Vagina (tissue), 2 donors: ENCODE measurements around the gene SLC22A23. TPM values are rescaled to one million over a fixed set of nuclear protein-coding genes. Genes with fewer than 3 reads are reported as not detected.

Source experiments
- DNase-seq, 2 donors: peaks; one replicate each; pipeline ENCODE4 v3.0.0-alpha.2; 2017; ENCODE audit errors: extremely low spot score in 2 of 2
- H3K27ac ChIP-seq: fragments of 200-600 bp; sonication (generic); one replicate; pipeline ENCODE4 v1.5.1; 2019
- H3K27me3 ChIP-seq: fragments of 200-600 bp; sonication (generic); one replicate; pipeline ENCODE4 v1.5.1; 2019
- H3K36me3 ChIP-seq, 2 donors: fragments of 200-600 bp; sonication (generic); one replicate each; pipeline ENCODE4 v1.5.1; 2017 to 2019
- H3K4me1 ChIP-seq: fragments of 200-600 bp; sonication (generic); one replicate; pipeline ENCODE4 v1.5.1; 2019
- H3K4me3 ChIP-seq, 2 donors: fragments of 200-600 bp; sonication (generic); 1 replicate in 1 of 2; 2 replicates in 1 of 2; pipeline ENCODE4 v1.5.1; 2016 to 2019
- H3K9me3 ChIP-seq: fragments of 200-600 bp; sonication (generic); one replicate; pipeline ENCODE4 v1.5.1; 2019
- CTCF ChIP-seq, 3 experiments: fragments of 450-650 bp in 2 of 3; fragments of 200-600 bp in 1 of 3; sonication (generic) in 1 of 3; IDR thresholded peaks; one replicate each; pipeline ENCODE4 v1.5.1; 2017 to 2019; ENCODE audit warnings: antibody characterized with exemption in 3 of 3, mild to moderate bottlenecking in 2 of 3, moderate library complexity in 2 of 3
- POLR2A ChIP-seq, 2 donors: fragments of 450-650 bp; IDR thresholded peaks; one replicate each; pipeline ENCODE4 v1.6.1; 2017; ENCODE audit warnings: antibody characterized with exemption in 2 of 2, mild to moderate bottlenecking in 2 of 2, moderate library complexity in 2 of 2
- POLR2AphosphoS5 ChIP-seq, 2 donors: sonication (generic); formaldehyde crosslinking; IDR thresholded peaks; one replicate each; pipeline ENCODE4 v1.9.0; 2017; ENCODE audit warnings: antibody characterized with exemption in 2 of 2, mild to moderate bottlenecking in 2 of 2, low read depth in 1 of 2; ENCODE audit not compliant: insufficient read depth in 1 of 2
- intact Hi-C: fragments of 100-400 bp; cut with DNase I; formaldehyde crosslinking; loops from one replicate; pipeline ENCODE4 v1.15.1; 2023
- total RNA-seq: library from RNA; depleted of rRNA; stranded (reverse); fragments of >200 nt; gene quantifications from one replicate; pipeline ENCODE4 v1.2.3, GENCODE V29; 2016

Gene SLC22A23
- total RNA-seq, 1 donor from 2014 or later: 40.5 TPM

GRCh38 chr6:3258201-3258600 lies 198.6 kb downstream of the SLC22A23 start:
- Histone ChIP-seq H3K27ac (peak overlapping the region; percentile 77), H3K36me3 (peaks cover 0 to under 1% of the 10 kb centered on the region in 2 donors), H3K9me3 (no peaks in the 10 kb centered on the region), H3K4me1 (peaks cover 37% of the 10 kb centered on the region), H3K4me3 (peak overlapping the region; percentile 67 to 81), H3K27me3 (no peaks in the 10 kb centered on the region)
- intact Hi-C loops: loop anchor here (5.0 kb wide), 2 partner anchors 136 to 316 kb away; no protein-coding TSS in a partner anchor
- TF ChIP-seq POLR2A (IDR thresholded peaks at IDR 0.05) (no peak), CTCF (IDR thresholded peaks at IDR 0.05) (no peak), POLR2AphosphoS5 (IDR thresholded peaks at IDR 0.05; ENCODE audit: insufficient read depth in 1 of 2, low read depth in 1 of 2) (no peak)
- no peak for DNase-seq

- intact Hi-C loops: no loop called here
- H3K9me3 ChIP-seq: no peaks in the 10 kb centered on the region
- no peaks in the 10 kb centered on the region for H3K36me3 ChIP-seq
- no peaks in the 10 kb centered on the region for H3K27me3 ChIP-seq
- H3K4me1 ChIP-seq: peaks cover 24% of the 10 kb centered on the region
- no peak overlapping the region for H3K4me3 ChIP-seq
- no peak for DNase-seq
- no peak for TF ChIP-seq POLR2A (IDR thresholded peaks at IDR 0.05)
- no peak for TF ChIP-seq POLR2AphosphoS5 (IDR thresholded peaks at IDR 0.05; ENCODE audit: insufficient read depth in 1 of 2, low read depth in 1 of 2)
- no peak for TF ChIP-seq CTCF (IDR thresholded peaks at IDR 0.05)
- H3K27ac ChIP-seq: no peak overlapping the region
These were observed 203.3 kb downstream of the SLC22A23 start for GRCh38 chr6:3253597-3253961.

- H3K27ac ChIP-seq: no peak overlapping the region
- TF ChIP-seq POLR2A (IDR thresholded peaks at IDR 0.05) (no peak), POLR2AphosphoS5 (IDR thresholded peaks at IDR 0.05; ENCODE audit: insufficient read depth in 1 of 2, low read depth in 1 of 2) (no peak), CTCF (IDR thresholded peaks at IDR 0.05) (no peak)
- no peaks in the 10 kb centered on the region for H3K9me3 ChIP-seq
- intact Hi-C loops: no loop called here
- no peaks in the 10 kb centered on the region for H3K27me3 ChIP-seq
- H3K36me3 ChIP-seq: no peaks in the 10 kb centered on the region
- H3K4me1 ChIP-seq: peaks cover 25% of the 10 kb centered on the region
- no peak overlapping the region for H3K4me3 ChIP-seq
- no peak for DNase-seq
These were observed 203.8 kb downstream of the SLC22A23 start for GRCh38 chr6:3252861-3253596.

- Histone ChIP-seq H3K4me1 (peaks cover 28% of the 10 kb centered on the region), H3K36me3 (no peaks in the 10 kb centered on the region), H3K27me3 (no peaks in the 10 kb centered on the region), H3K4me3 (no peak overlapping the region), H3K9me3 (no peaks in the 10 kb centered on the region), H3K27ac (no peak overlapping the region)
- no peak for DNase-seq
- intact Hi-C loops: no loop called here
- TF ChIP-seq POLR2A (IDR thresholded peaks at IDR 0.05) (no peak), CTCF (IDR thresholded peaks at IDR 0.05) (no peak), POLR2AphosphoS5 (IDR thresholded peaks at IDR 0.05; ENCODE audit: insufficient read depth in 1 of 2, low read depth in 1 of 2) (no peak)
These were observed 204.5 kb downstream of the SLC22A23 start for GRCh38 chr6:3252369-3252768.
